ACHN (cell line): ENCODE data around the gene CAPNS2.

ENCODE experiments used
- DNase-seq: peaks from one replicate; pipeline ENCODE4 v3.0.0-alpha.2; 2015
- in situ Hi-C: cut with HindIII; loops from 2 replicates; pipeline ENCODE4 v1.10.0; 2017; ENCODE audit warnings: low sequenced_read_pairs, low pct_ligation_motif_present, low pct_unique_long_range_greater_than_20kb

The CAPNS2 gene

GRCh38 chr16:55562936-55563335, 3.5 kb upstream of the CAPNS2 start:
- in situ Hi-C loops: no loop called here
- DNase-seq: no peak

- in situ Hi-C loops: no loop called here
- DNase-seq: no peak
Observed at GRCh38 chr16:55563797-55564196, 2.7 kb upstream of the CAPNS2 start.

- DNase-seq: no peak
- in situ Hi-C loops: no loop called here
Observed at GRCh38 chr16:55565086-55565485, 1.4 kb upstream of the CAPNS2 start.

- no peak for DNase-seq
- in situ Hi-C loops: no loop called here
Observed at GRCh38 chr16:55567382-55567781, 898 bp downstream of the CAPNS2 start.

GRCh38 chr16:55568207-55568606, 1.7 kb downstream of the CAPNS2 start:
- DNase-seq: no peak
- in situ Hi-C loops: no loop called here

GRCh38 chr16:55569025-55569424, 2.5 kb downstream of the CAPNS2 start:
- in situ Hi-C loops: no loop called here
- no peak for DNase-seq

- no peak for DNase-seq
- in situ Hi-C loops: no loop called here
Observed at GRCh38 chr16:55570159-55570558, 3.7 kb downstream of the CAPNS2 start.

GRCh38 chr16:55571191-55571897, 4.9 kb downstream of the CAPNS2 start:
- in situ Hi-C loops: no loop called here
- DNase-seq: no peak

- in situ Hi-C loops: no loop called here
- no peak for DNase-seq
Observed at GRCh38 chr16:55572439-55572838, 6.0 kb downstream of the CAPNS2 start.

GRCh38 chr16:55574811-55575210, 8.3 kb downstream of the CAPNS2 start:
- DNase-seq: no peak
- in situ Hi-C loops: no loop called here

- in situ Hi-C loops: no loop called here
- no peak for DNase-seq
Observed at GRCh38 chr16:55575496-55575895, 9.0 kb downstream of the CAPNS2 start.

- no peak for DNase-seq
- in situ Hi-C loops: no loop called here
Observed at GRCh38 chr16:55576384-55576783, 9.9 kb downstream of the CAPNS2 start.

- in situ Hi-C loops: no loop called here
- no peak for DNase-seq
Observed at GRCh38 chr16:55577887-55578286, 11.4 kb downstream of the CAPNS2 start.

- in situ Hi-C loops: no loop called here
- no peak for DNase-seq
Observed at GRCh38 chr16:55585631-55586030, 19.1 kb downstream of the CAPNS2 start.

- no peak for DNase-seq
- in situ Hi-C loops: no loop called here
Observed at GRCh38 chr16:55588799-55589198, 22.3 kb downstream of the CAPNS2 start.

- in situ Hi-C loops: no loop called here
- no peak for DNase-seq
Observed at GRCh38 chr16:55592306-55592705, 25.8 kb downstream of the CAPNS2 start.

GRCh38 chr16:55597928-55598327, 31.4 kb downstream of the CAPNS2 start:
- in situ Hi-C loops: no loop called here
- no peak for DNase-seq

GRCh38 chr16:55605754-55606336, 39.4 kb downstream of the CAPNS2 start:
- in situ Hi-C loops: no loop called here
- no peak for DNase-seq

- no peak for DNase-seq
- in situ Hi-C loops: no loop called here
Observed at GRCh38 chr16:55613613-55614335, 47.3 kb downstream of the CAPNS2 start.

GRCh38 chr16:55615071-55615470, 48.6 kb downstream of the CAPNS2 start:
- no peak for DNase-seq
- in situ Hi-C loops: no loop called here
